ENCODE results near the gene CCDC137.
"Not testable (repeated sequence)": the region's sequence is repeated elsewhere in the genome, so short reads cannot be mapped to it uniquely, and the experiment has no call there.

Gene CCDC137, protein sequence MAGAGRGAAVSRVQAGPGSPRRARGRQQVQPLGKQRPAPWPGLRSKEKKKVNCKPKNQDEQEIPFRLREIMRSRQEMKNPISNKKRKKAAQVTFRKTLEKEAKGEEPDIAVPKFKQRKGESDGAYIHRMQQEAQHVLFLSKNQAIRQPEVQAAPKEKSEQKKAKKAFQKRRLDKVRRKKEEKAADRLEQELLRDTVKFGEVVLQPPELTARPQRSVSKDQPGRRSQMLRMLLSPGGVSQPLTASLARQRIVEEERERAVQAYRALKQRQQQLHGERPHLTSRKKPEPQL

DNA sequence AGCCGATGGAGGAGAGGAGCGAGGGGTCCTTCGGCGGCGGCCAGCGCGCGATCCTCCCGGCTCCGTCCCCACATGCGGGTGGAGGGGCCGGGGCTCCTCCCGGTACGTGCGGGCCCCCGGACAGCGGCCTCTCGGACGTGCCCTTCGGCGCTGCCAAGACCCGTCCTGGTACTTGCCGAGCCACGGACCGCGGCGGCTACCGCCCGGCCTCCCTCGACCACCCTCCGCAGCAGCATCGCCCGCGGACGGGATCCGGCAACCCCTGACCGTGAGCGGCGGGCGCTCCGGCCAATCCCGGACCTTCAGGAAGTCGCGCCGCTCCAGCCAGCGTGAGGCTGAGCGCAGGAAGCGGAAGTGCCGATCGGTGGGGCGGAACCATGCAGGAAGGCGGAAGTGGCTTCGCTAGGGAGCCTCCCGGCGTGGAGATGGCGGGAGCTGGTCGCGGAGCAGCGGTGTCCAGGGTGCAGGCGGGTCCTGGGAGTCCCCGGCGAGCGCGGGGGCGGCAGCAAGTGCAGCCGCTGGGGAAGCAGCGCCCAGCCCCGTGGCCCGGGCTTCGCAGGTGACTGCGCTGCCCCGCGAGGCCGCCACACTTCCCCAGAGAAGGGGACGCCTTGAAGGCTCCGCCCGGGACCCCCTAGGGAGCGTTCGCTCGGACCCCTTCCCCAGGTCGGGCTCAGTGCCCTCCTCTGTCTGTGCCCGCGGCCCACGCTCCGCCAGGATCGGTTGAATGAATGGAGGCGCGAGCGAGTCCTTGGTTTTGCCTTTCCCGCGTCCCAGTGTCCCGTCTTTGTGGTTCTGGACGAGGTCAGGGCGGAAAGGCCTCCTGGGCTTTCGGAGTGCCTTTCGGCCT lies at the start of gene CCDC137, which contains the start of gene OXLD1:
Gene CCDC137, plus strand, starts transcription at position 396 of the 850 bp plus-strand sequence. Its CDS starts 30 bp downstream, at position 426.
Gene OXLD1, minus strand, starts transcription at position 264 of the 850 bp plus-strand sequence. Its CDS starts 28 bp downstream, at position 236.
- peak; percentile 88 for DNase-seq (ENCODE audit: low read depth, low spot score)

DNA sequence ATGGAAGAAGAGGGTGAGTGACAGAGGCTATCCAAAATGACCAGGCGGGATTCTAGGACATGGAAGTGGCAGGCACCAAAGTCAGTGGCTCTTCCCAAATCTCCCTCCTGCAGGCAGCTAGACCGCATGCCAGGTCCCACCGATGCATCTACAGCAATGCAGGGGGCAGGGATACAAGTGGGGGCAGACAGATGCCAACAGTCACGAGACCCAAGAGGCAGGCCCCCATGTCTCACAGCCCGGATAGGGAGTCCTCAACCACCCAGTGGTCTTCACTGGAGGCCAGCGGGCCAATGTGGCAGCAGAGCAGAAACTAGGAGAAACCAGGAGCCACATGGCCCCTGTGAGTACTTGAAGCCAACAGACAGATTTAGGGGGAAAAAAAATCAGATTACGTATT lies 49.7 kb upstream of the CCDC137 start:
- DNase-seq (ENCODE audit: low read depth, low spot score) = no peak

DNA sequence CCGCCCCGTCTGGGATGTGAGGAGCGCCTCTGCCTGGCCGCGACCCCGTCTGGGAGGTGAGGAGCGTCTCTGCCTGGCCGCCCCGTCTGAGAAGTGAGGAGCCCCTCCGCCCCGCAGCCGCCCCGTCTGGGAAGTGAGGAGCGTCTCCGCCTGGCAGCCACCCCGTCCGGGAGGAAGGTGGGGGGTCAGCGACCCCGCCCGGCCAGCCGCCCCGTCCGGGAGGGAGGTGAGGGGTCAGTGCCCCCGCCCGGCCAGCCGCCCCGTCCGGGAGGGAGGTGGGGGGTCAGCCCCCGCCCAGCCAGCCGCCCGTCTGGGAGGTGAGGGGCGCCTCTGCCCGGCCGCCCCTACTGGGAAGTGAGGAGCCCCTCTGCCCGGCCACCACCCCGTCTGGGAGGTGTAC lies 48.2 kb upstream of the CCDC137 start:
- not testable (repeated sequence) for DNase-seq (ENCODE audit: low read depth, low spot score)

DNA sequence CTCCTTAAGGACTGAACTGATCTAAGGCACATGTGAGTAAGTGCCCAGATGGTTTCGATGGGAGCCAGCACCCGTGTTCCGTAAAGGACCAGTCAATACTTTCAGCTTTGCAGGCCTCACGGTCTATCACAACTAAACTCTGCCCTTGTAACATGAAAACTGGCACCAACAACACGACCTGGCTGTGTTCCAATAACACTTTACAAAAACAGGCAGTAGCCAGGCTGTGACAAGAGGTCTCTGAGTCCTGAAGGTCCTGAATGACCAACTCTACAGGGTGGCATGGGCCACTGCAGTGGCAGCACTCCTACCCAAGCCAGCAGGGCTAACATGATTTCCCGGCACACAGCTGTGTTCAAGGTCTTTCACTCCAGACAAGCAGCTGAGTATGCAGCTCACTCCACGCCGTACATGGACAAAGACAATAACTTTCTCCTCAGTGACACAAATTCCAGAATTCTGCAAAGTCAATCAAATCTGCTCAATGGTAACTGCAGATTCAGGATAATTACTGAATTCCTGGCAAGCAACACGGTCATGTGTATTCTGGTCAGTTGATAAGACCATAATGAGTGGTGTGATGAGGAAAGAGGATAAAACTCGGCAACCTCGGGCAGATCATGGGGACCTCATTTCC lies 44.9 kb upstream of the CCDC137 start:
- no peak for DNase-seq (ENCODE audit: low read depth, low spot score)

DNA sequence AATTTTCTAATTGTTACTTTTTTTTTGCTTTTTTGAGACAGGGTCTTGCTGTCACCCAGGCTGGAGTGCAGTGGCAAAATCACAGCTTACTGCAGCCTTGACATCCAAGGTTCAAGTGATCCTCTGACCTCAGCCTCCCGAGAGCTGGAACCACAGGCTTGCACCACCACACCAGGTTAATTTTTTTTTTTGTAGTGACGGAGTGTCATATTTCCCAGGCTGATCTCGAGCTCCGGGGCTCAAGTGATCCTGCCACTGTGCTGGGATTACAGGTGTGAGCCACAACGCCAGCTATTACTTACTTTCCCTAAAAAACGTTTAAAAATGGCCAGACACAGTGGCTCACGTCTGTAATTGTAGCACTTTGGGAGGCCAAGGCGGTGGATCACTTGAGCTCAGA lies 36.3 kb upstream of the CCDC137 start:
- DNase-seq (ENCODE audit: low read depth, low spot score) = no peak

DNA sequence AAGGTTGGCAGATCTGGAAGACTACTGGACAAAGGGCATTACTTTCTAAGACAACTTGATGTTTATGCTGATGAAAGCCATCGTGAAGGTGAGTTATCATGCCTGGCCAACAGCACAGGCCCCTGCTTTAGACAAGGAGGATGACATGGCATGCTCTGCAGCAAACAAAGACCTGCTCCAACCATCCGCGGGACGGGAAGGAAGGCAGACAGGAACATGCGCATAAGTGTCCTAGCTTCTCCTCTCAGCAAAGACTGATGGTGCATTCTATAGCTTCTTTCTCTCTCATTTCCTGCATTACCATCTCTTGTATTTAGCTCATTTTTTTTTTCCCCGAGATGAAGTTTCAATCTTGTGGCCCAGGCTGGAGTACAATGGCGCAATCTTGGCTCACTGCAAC lies 35.1 kb upstream of the CCDC137 start:
- no peak for DNase-seq (ENCODE audit: low read depth, low spot score)

DNA sequence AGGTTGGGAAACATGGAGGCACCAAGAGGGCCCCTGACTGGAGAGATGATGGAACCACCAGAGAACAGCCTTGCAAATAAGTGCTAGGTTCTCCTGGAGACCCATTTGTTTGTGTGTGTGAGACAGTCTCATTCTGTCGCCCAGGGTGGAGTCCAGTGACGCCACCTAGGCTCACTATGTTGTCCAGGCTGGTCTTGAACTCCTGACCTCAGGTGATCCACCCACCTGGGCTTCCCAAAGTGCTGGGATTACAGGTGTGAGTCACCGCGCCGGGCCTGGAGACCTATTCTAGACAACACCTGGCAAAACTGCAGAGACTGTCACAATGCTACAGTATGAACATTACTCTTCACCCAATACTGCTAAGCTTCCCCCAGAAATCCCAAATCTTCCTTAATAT lies 31.1 kb upstream of the CCDC137 start:
- no peak for DNase-seq (ENCODE audit: low read depth, low spot score)

DNA sequence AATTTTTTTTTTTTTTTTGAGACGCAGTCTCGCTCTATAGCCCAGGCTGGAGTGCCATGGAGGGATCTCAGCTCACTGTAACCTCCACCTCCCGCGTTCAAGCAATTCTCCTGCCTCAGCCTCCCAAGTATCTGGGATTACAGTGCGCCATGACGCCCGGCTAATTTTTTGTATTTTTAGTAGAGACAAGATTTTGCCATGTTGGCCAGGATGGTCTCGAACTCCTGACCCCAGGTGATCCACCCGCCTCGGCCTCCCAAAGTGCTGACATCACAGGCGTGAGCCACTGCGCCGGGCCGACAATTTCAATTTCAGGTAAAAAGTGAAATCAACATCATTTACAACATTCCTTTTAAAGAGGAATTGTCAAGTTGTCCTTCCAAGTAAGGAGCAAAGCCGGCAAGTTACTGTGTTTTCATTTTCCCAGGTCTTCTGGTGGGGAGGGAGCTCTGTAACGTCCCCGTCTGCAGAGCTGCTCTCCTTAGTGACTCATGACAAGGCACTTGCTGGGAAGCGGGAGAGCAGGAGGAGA lies 30.5 kb upstream of the CCDC137 start:
- DNase-seq (ENCODE audit: low read depth, low spot score) = no peak

DNA sequence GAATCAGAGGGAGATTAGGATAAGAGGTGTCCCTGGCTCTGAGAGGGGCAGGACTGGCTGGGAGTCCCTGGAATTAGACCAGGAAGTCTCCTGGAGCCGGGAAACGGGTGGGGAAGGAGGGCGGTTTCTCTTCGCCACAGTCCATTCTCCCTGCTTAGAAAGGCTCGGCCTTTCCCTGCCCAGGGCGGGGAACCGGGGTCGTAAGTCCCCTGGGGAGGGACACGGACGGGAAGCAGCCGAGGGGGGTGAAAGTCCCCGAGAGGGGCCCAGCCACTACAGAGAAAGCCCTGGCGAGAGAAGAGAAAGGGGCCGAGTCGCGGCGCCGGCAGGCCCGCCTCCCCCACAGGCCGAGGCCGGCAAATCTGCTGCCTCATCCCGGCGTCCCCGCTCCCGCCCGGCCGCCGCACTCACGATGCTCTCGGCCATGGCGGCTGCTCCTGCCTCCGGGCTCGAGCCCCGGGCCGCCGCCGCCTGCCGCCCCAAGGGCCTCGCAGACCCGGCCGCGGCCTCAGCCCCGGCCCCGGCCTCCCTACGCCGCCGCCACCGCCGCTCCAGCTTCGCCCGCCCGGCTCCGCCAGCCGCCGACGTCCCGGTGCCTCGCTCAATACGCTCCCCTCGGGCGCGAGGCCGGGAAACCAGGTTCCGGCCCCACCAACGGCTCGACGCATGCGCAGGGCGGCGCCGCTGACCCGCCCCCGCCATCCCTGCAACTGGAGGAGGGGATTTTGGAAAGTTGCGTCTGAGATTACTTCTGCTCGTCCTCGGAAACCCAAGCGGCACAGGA lies 29.8 kb upstream of the CCDC137 start, which contains the start of the genes NPLOC4 and TSPAN10:
Gene NPLOC4, minus strand, starts transcription at position 608 of the 784 bp plus-strand sequence. Its CDS starts 182 bp downstream, at position 426.
Gene TSPAN10, plus strand, starts transcription at position 692 of the 784 bp plus-strand sequence. CDS start 5,217 bp downstream, outside the sequence.
- peak; percentile 70 for DNase-seq (ENCODE audit: low read depth, low spot score)

DNA sequence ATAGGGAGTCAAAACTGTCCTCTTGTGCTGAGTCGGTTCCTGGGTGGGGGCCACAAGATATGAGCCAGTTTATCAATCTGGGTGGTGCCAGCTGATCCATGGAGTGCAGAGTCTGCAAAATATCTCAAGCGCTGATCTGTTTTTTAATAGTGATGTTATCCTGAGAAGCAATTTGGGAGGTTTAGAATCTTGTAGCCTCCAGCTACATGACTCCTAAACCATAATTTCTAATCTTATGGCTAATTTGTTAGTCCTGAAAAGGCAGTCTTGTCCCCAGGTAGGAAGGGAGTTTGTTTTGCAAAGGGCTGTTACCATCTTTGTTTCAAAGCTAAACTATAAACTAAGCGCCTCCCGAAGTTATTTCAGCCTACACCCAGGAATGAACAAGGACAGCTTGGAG lies 27.9 kb upstream of the CCDC137 start:
- no peak for DNase-seq (ENCODE audit: low read depth, low spot score)

DNA sequence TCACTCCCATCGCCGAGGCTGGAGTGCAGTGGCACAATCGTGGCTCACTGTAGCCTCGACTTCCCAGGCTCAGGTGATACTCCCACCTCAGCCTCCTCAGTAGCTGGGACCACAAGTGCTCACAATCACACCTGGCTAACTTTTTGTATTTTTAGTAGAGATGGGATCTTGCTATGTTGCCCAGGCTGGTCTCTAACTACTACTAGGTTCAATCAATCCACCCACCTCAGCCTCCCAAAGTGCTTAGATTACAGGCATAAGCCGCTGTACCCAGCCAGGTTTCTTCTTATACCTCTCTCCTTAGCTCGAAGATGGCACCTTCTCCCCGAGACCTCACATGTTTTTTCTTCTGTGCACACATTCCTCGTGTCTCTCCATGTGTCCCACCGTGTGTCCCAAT lies 26.5 kb upstream of the CCDC137 start:
- no peak for DNase-seq (ENCODE audit: low read depth, low spot score)

DNA sequence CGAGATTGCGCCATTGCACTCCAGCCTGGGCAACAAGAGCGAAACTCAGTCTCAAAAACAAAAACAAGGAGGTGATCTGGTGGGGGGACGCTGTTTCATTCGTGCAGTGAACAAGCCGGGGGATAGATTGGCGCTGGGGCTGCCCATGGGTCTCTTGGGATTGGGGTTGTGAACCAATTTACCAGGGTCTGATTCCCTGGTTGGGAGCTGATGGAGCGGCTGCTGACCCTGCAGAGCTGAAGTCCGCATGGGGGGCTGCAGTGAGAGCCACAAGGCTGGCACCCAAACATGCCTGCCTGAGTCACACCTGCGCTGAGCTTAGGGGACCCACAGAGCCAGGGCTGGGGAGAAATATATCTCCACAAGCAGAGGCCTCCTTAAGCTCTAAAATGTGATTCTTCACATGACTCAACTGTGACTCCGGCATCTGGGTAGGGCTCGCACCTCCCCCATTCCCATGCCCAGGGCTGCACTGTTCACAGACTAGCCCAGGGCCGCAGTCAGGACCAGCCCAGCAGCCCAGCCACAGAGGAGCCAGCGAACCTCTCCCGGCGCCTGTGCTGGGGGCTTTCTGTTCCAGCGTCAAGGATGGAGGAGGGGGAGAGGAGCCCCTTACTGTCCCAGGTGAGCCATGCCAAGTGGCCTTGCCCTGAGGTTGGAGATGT lies 24.6 kb upstream of the CCDC137 start:
- DNase-seq (ENCODE audit: low read depth, low spot score) = no peak

DNA sequence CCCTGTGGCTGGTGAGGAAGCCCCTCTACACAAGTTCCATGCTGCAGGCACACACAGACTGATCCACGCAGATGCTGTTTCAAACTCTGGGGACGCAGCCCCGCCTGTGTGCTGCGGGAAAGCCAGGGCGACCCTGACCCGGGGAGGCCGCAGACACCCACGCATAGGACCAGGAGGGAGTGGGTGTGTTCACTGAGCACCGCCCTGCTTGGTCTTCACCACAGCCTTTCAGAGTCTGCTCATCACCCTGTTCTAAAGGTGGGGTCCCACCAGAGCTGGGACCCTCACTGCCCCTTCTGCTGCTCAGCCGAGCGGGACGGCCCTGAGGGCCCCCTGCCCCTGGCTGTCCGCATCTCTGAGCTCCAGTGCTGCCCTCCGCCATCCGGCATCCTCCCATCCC lies 22.0 kb upstream of the CCDC137 start:
- DNase-seq (ENCODE audit: low read depth, low spot score) = no peak

DNA sequence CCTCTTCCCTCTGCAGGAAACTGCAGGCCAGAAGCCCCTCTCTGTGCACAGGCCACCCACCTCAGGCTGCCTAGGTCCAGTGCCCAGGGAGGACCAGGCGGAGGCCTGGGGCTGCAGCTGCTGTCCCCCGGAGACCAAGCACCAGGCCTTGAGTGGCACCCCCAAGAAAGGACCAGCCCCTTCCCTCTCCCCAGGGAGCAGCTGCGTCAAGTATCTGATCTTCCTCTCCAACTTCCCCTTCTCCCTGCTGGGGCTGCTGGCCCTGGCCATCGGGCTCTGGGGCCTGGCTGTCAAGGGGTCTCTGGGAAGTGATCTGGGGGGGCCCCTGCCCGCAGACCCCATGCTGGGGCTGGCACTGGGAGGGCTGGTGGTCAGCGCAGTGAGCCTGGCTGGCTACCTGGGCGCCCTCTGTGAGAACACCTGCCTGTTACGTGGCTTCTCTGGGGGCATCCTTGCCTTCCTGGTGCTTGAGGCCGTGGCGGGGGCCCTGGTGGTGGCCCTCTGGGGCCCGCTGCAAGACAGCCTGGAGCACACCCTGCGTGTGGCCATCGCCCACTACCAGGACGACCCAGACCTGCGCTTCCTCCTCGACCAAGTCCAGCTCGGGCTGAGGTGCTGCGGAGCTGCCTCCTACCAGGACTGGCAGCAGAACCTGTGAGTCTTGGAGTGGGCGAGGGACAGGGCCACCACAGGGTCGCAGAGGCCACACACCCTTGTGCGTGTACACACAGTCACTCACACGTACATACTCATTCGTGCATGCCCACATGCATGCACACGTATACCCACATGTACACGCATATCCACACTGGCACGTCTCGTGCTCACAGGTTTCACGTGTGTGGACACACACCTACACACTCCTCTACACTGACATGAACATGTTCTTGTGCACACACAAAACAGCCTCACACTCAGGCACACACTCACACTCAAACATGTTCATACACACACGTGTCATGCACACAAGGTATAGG lies 21.3 kb upstream of the CCDC137 start:
- DNase-seq (ENCODE audit: low read depth, low spot score) = no peak

DNA sequence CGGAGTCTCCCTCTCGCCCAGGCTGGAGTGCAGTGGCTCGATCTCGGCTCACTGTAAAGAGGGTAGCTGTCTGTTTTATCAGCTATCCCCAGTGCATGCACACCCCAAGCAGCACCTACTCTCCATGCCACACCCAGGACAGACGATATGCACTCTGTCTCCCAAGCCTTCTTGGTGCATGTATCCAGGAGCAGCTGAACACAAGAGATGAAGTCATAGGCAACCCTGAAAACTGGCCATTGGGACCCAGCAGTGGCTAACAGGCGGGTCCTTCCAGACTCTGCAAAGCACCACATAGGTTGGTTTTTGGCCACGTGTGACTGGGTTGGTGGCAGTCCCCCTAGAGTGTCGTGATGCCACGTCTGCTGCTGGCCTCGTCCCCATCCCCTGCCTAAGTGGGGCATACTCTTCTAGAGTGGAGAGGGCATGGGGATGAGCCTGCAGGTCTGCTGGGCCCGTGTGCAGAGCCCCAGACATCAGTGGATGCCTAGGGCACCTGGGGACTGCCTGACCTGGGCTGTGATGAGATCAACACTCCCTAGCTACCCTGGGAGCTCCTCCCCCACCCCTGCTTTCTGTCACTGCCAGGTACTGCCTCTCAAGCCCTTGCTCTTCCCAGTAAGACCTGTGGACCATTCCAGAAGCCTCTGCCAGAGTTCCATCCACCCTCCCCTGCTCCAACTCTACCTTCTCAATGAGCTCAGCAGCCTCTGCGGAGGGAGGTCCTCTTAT lies 19.5 kb upstream of the CCDC137 start:
- no peak for DNase-seq (ENCODE audit: low read depth, low spot score)

DNA sequence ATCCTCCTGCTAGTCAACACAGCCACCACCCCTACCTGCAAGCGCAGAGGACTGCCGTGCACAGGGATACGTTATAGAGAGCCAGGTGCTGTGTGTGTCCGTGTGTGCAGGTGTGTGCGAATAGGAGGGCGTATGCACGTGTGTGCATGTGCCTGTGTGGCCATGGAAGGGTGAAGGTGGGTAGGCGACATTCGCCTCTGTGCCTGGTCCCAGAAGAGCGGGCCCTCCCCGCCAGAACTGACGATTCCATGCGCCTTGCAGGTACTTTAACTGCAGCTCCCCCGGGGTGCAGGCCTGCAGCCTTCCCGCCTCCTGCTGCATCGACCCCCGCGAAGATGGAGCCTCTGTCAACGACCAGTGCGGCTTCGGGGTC lies 18.9 kb upstream of the CCDC137 start:
- no peak for DNase-seq (ENCODE audit: low read depth, low spot score)

DNA sequence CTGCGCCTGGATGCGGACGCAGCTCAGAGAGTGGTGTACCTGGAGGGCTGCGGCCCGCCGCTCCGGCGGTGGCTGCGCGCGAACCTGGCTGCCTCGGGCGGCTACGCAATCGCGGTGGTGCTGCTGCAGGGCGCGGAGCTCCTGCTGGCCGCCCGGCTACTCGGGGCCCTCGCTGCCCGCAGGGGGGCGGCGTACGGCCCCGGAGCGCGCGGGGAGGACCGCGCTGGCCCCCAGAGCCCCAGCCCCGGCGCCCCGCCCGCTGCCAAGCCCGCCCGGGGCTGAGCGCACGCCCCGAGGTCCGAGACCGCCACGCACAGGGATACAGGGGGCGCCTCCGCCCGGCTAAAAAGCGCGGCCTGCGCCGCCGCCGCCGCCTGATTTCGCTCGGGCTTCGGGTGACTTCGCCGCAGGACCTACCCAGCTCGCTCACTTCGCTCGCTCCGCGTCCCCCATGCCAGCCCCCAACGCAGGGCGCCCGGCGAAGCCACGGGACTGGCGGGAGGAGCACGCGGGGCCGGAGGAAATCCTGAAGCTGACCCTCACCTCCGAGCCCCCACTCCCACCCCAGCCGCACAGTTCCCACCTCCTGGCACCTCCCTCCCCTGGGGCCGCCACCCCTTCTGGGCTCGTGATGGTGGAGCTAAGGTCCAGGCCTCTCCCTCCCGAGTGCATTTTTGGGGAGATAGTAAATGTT lies 18.4 kb upstream of the CCDC137 start:
- no peak for DNase-seq (ENCODE audit: low read depth, low spot score)

DNA sequence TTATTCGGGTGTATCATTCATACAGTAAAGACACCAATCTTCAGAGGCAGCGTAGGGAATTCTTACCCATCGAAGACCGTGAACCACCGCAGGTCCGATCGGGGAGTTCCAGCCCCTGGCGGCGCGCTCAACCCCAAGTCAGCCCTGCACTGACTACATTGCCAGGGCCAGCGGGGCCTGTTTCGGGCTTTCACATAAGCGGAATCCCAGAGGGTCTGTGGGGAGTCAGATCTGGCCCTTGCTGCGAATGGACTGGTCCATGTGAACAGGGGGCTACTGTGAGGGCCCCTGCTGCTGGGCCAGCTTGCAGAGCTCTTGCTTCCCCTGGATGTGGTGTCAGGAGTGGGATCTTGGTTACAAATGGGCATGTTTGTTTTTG lies 17.8 kb upstream of the CCDC137 start:
- no peak for DNase-seq (ENCODE audit: low read depth, low spot score)
